ENCODE measurements around the gene ZNF322.

Gene ZNF322

DNA sequence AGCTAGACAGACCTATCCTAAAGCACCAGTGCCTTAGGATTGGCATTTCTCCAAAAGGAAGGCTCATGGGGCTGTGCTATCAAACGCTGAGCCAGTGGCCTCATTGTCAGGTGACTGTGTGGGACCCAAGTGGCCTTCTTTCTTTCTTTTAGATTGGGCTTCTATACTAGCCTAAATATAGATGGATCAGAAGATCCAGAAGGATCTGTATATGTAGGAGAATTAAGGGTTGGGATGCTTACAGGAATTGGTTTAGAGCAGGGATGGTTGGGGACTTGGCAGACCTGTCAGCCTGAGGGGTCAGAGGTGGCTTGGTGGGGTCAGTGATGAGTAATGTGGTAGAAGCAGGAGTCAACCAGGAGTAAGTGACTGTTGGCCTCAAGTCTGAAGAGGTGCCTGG is 47.9 kb downstream of the ZNF322 start:
- no peak overlapping the region for H3K4me3 ChIP-seq (ENCODE audit: low read depth in 1 of 2, low read length in 2 of 2)
- no peaks in the 10 kb centered on the region for H3K36me3 ChIP-seq (ENCODE audit: insufficient read depth, low read length)
- H3K9ac ChIP-seq (ENCODE audit: low read length) = no peak overlapping the region
- peaks cover 6% of the 10 kb centered on the region for H3K9me3 ChIP-seq (ENCODE audit: low read length)
- peaks cover 25 to 35% of the 10 kb centered on the region in 2 donors for H3K27me3 ChIP-seq (ENCODE audit: control insufficient read depth in 1 of 2, insufficient read depth in 2 of 2, low read length in 2 of 2)
- H3K27ac ChIP-seq (ENCODE audit: low read depth, low read length) = no peak overlapping the region
- H3K4me1 ChIP-seq (ENCODE audit: insufficient read depth, low read length) = peaks cover 5% of the 10 kb centered on the region

DNA sequence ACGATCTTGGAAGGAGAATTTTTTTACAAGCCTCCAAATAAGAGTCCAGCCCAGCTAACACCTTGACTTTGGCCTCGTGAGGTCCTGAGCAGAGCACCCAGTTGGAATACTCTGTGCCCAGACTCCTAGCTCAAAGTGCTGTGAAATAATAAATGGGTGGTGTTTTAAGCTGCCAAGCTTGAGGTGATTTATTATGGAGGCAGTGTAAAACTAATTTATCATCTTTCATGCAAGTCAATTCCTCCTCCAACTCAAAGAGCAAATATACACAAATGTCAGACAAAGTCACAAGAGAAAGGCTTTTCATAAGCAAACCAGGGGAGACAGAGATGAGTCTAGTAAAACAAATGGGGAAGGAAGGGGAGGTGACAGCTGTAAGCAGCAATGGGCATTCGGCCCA is 50.1 kb downstream of the ZNF322 start:
- no peak overlapping the region for H3K9ac ChIP-seq (ENCODE audit: low read length)
- no peak overlapping the region for H3K27ac ChIP-seq (ENCODE audit: low read depth, low read length)
- H3K9me3 ChIP-seq (ENCODE audit: low read length) = no peaks in the 10 kb centered on the region
- H3K4me3 ChIP-seq (ENCODE audit: low read depth in 1 of 2, low read length in 2 of 2) = no peak overlapping the region
- H3K27me3 ChIP-seq (ENCODE audit: control insufficient read depth in 1 of 2, insufficient read depth in 2 of 2, low read length in 2 of 2) = peaks cover 18 to 19% of the 10 kb centered on the region in 2 donors
- H3K4me1 ChIP-seq (ENCODE audit: insufficient read depth, low read length) = peaks cover 5% of the 10 kb centered on the region
- H3K36me3 ChIP-seq (ENCODE audit: insufficient read depth, low read length) = no peaks in the 10 kb centered on the region

DNA sequence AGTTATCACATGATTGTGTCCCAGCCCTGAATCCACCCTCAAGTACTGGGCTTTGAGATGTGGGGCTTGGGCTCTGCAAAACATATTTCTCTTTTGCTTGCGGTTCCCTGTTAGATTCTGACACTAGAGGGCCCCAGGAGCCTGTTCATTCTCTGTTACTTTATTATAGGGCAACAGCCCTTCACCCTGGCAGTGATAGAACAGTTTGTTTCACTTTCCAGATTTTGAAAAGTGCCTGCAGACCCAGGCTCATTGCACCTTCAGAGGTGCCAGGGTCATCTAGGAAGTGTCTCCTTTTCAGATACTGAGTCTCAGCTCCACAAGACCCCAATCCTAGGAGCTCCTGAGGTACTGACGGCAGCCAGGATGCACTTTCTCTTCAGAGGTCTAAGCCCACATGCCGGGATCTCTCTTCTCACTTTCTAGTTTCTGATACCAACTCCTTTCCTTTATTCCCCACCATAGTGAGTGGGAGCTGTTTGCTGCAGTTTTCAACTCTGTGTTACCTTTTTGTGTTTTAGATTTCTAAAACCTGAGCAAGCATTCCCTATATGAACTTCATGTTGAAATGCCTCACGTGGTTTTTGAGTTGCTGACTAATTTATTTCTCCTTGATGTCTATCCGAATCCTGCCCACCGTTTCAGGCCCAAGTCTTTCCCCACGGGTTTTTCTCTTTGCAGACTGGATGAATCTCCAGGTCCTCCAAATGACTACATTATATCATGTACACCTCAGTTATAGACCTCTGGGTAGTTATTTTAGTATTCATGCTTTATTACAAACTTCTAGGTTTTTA is 51.9 kb downstream of the ZNF322 start:
- Histone ChIP-seq H3K27ac (ENCODE audit: low read depth, low read length) (no peak overlapping the region), H3K4me1 (ENCODE audit: insufficient read depth, low read length) (no peaks in the 10 kb centered on the region), H3K9me3 (ENCODE audit: low read length) (no peaks in the 10 kb centered on the region), H3K9ac (ENCODE audit: low read length) (no peak overlapping the region), H3K36me3 (ENCODE audit: insufficient read depth, low read length) (no peaks in the 10 kb centered on the region), H3K27me3 (ENCODE audit: control insufficient read depth in 1 of 2, insufficient read depth in 2 of 2, low read length in 2 of 2) (peaks cover under 1% of the 10 kb centered on the region in 2 donors), H3K4me3 (ENCODE audit: low read depth in 1 of 2, low read length in 2 of 2) (peak overlapping the region; percentile 31 to 45)

DNA sequence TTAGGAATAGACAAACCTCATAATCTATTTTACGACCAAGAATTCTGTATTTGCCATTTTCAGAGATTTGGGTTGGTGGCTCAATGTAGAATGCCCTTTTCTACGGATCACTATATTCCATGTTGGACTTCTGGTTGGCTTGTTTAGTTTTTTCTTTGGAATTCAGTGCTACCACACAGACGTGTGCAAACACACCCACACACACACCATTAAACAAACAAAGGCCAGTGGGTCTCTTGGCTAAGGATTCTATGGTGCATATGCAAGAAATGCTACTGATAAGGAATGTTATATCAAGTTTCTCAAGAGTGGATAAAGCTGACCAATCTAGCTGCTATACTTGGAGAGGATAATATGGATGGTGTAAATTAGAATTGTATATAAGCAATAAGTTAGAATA is 54.7 kb downstream of the ZNF322 start:
- peaks cover 10% of the 10 kb centered on the region for H3K36me3 ChIP-seq (ENCODE audit: insufficient read depth, low read length)
- H3K27me3 ChIP-seq (ENCODE audit: control insufficient read depth in 1 of 2, insufficient read depth in 2 of 2, low read length in 2 of 2) = no peaks in the 10 kb centered on the region
- no peak overlapping the region for H3K9ac ChIP-seq (ENCODE audit: low read length)
- H3K4me1 ChIP-seq (ENCODE audit: insufficient read depth, low read length) = no peaks in the 10 kb centered on the region
- H3K4me3 ChIP-seq (ENCODE audit: low read depth in 1 of 2, low read length in 2 of 2) = no peak overlapping the region
- no peak overlapping the region for H3K27ac ChIP-seq (ENCODE audit: low read depth, low read length)
- H3K9me3 ChIP-seq (ENCODE audit: low read length) = no peaks in the 10 kb centered on the region

DNA sequence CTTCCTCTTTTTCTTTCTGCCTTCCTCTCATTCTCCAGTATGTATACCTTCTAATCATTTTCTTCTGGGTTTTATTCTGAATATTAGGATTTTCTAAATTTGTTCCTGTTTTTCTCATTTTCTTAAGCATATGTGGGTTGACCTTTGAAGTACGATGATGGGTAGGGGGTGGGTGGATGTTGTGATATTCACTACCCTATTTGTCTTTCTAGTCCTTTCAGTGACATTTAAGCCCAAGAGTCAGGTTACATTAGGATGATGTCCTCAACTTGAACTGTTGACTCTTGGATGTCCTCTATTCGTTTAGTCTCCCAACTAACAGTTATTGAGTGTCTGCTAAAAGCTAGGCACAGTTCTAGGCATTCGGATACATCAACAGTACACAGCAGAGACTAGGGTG is 55.5 kb downstream of the ZNF322 start:
- H3K36me3 ChIP-seq (ENCODE audit: insufficient read depth, low read length) = peaks cover 17% of the 10 kb centered on the region
- no peak overlapping the region for H3K4me3 ChIP-seq (ENCODE audit: low read depth in 1 of 2, low read length in 2 of 2)
- no peaks in the 10 kb centered on the region for H3K4me1 ChIP-seq (ENCODE audit: insufficient read depth, low read length)
- H3K9me3 ChIP-seq (ENCODE audit: low read length) = no peaks in the 10 kb centered on the region
- no peaks in the 10 kb centered on the region for H3K27me3 ChIP-seq (ENCODE audit: control insufficient read depth in 1 of 2, insufficient read depth in 2 of 2, low read length in 2 of 2)
- H3K9ac ChIP-seq (ENCODE audit: low read length) = no peak overlapping the region
- H3K27ac ChIP-seq (ENCODE audit: low read depth, low read length) = no peak overlapping the region

DNA sequence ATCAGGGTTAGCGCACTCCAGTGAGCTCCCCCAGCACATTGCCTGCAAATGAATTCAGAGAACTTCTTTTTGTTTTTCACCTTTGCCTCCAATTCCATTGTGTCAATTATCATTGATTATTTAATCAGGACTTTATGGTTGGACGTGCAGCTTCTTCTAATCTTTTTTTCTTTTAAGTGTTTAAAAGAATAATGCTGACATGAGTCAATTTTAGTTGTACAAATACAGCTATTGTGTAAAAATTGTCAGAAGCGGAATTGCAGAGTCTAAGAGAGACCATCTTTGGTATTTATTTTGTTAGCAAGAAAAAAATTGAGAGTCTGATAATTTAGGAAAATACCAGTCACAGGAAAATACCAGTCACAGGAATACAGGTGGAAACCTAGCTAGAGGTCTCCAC is 57.3 kb downstream of the ZNF322 start:
- Histone ChIP-seq H3K9me3 (ENCODE audit: low read length) (no peaks in the 10 kb centered on the region), H3K27me3 (ENCODE audit: control insufficient read depth in 1 of 2, insufficient read depth in 2 of 2, low read length in 2 of 2) (no peaks in the 10 kb centered on the region), H3K4me3 (ENCODE audit: low read depth in 1 of 2, low read length in 2 of 2) (no peak overlapping the region), H3K27ac (ENCODE audit: low read depth, low read length) (no peak overlapping the region), H3K36me3 (ENCODE audit: insufficient read depth, low read length) (peaks cover 27% of the 10 kb centered on the region), H3K4me1 (ENCODE audit: insufficient read depth, low read length) (peaks cover 9% of the 10 kb centered on the region), H3K9ac (ENCODE audit: low read length) (no peak overlapping the region)

DNA sequence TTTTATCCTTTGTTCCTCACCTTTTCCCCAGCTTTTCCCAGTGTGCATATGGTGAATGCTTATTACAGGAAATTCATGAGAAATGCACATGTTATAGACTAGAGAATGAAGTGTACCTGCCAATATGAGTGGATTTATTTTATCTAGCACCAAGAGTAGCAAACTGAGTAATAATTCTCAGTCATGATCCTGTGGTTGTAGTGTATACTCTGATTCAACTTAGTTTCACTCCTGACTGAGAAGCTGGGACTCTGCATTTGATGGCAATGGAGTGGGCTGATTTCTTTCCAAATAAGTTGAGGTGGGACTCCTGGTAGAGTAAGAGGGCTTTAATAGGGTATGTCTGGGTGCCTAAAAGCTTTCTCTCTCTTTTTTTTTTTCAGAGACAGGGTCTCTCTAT is 58.8 kb downstream of the ZNF322 start:
- Histone ChIP-seq H3K4me1 (ENCODE audit: insufficient read depth, low read length) (peaks cover 9% of the 10 kb centered on the region), H3K36me3 (ENCODE audit: insufficient read depth, low read length) (peaks cover 27% of the 10 kb centered on the region), H3K27me3 (ENCODE audit: control insufficient read depth in 1 of 2, insufficient read depth in 2 of 2, low read length in 2 of 2) (no peaks in the 10 kb centered on the region), H3K9ac (ENCODE audit: low read length) (no peak overlapping the region), H3K4me3 (ENCODE audit: low read depth in 1 of 2, low read length in 2 of 2) (no peak overlapping the region), H3K27ac (ENCODE audit: low read depth, low read length) (no peak overlapping the region), H3K9me3 (ENCODE audit: low read length) (no peaks in the 10 kb centered on the region)

DNA sequence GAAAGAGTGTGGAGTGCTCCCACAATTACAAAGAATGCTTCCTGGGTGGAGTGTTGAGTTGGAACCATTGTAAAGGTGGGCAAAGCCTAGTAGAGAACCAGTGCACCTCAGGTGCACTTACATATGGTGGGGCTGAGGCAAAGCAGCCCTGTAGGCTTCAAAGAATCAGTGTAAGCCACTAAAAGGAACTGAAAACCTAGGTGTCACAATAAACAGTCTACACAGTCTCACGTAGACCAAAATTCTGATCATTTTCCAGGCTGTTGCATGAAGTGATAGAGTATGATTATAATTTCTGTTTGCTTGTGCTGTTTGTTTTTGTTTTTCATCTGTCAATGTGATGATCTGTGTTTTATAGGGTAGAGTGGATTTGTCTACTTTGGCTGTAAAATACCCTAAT is 60.0 kb downstream of the ZNF322 start:
- Histone ChIP-seq H3K9ac (ENCODE audit: low read length) (no peak overlapping the region), H3K27me3 (ENCODE audit: control insufficient read depth in 1 of 2, insufficient read depth in 2 of 2, low read length in 2 of 2) (peaks cover 3 to 4% of the 10 kb centered on the region in 2 donors), H3K36me3 (ENCODE audit: insufficient read depth, low read length) (peaks cover 27% of the 10 kb centered on the region), H3K9me3 (ENCODE audit: low read length) (no peaks in the 10 kb centered on the region), H3K4me1 (ENCODE audit: insufficient read depth, low read length) (peaks cover 14% of the 10 kb centered on the region), H3K4me3 (ENCODE audit: low read depth in 1 of 2, low read length in 2 of 2) (no peak overlapping the region), H3K27ac (ENCODE audit: low read depth, low read length) (no peak overlapping the region)

DNA sequence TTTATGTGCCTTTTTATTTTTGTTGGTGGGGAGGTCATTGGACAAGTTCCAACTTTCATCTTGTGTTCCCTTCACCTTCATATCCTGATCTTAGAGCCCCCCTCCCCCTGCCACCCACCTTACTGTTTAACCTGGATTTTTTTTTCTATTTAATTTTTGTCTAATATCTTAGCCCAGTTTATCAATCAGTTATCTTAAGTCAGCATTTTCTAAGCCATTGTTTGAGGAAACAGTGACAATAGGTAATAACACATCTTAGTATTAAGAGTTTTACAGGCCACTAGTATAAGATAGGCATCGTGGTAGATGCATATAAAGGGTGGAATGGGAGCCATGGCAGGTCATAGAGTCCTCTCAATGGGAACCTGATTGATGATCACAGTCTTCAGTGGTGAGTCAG is 60.4 kb downstream of the ZNF322 start:
- H3K4me3 ChIP-seq (ENCODE audit: low read depth in 1 of 2, low read length in 2 of 2) = no peak overlapping the region
- peaks cover 14% of the 10 kb centered on the region for H3K4me1 ChIP-seq (ENCODE audit: insufficient read depth, low read length)
- no peak overlapping the region for H3K9ac ChIP-seq (ENCODE audit: low read length)
- H3K27me3 ChIP-seq (ENCODE audit: control insufficient read depth in 1 of 2, insufficient read depth in 2 of 2, low read length in 2 of 2) = peaks cover 7 to 9% of the 10 kb centered on the region in 2 donors
- no peak overlapping the region for H3K27ac ChIP-seq (ENCODE audit: low read depth, low read length)
- no peaks in the 10 kb centered on the region for H3K9me3 ChIP-seq (ENCODE audit: low read length)
- peaks cover 27% of the 10 kb centered on the region for H3K36me3 ChIP-seq (ENCODE audit: insufficient read depth, low read length)

DNA sequence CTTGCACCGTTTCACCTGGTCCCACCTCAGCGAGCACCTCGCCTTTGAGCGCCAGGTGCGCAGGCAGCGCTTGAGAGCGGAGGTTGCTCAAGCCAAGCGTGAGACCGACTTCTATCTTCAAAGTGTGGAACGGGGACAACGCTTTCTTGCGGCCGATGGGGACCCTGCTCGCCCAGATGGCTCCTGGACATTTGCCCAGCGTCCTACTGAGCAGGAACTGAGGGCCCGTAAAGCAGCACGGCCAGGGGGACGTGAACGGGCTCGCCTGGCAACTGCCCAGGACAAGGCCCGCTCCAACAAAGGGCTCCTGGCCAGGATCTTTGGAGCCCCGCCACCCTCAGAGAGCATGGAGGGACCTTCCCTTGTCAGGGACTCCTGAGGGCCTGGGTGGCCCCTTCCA is 61.3 kb downstream of the ZNF322 start:
- Histone ChIP-seq H3K36me3 (ENCODE audit: insufficient read depth, low read length) (peaks cover 27% of the 10 kb centered on the region), H3K27ac (ENCODE audit: low read depth, low read length) (no peak overlapping the region), H3K9me3 (ENCODE audit: low read length) (no peaks in the 10 kb centered on the region), H3K4me1 (ENCODE audit: insufficient read depth, low read length) (peaks cover 14% of the 10 kb centered on the region), H3K9ac (ENCODE audit: low read length) (no peak overlapping the region), H3K27me3 (ENCODE audit: control insufficient read depth in 1 of 2, insufficient read depth in 2 of 2, low read length in 2 of 2) (peaks cover 15 to 17% of the 10 kb centered on the region in 2 donors), H3K4me3 (ENCODE audit: low read depth in 1 of 2, low read length in 2 of 2) (no peak overlapping the region)

DNA sequence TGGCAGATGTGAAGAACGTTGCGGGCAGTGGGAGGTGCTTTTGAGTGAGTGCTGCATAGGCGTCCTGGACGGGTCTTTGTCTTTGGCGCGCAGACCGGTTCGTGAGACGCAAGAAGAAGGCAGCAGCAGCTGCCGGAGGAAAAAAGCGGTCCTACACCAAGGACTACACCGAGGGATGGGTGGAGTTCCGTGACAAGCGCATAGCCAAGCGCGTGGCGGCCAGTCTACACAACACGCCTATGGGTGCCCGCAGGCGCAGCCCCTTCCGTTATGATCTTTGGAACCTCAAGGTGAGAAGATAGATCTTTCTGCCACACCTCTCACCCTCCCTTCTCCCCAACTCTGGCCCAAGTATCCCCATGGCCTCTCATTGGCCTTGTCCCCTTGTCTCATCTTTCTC is 61.7 kb downstream of the ZNF322 start:
- Histone ChIP-seq H3K27me3 (ENCODE audit: control insufficient read depth in 1 of 2, insufficient read depth in 2 of 2, low read length in 2 of 2) (peaks cover 18% of the 10 kb centered on the region in 2 donors), H3K9ac (ENCODE audit: low read length) (peak overlapping the region; percentile 83), H3K36me3 (ENCODE audit: insufficient read depth, low read length) (peaks cover 27% of the 10 kb centered on the region), H3K4me3 (ENCODE audit: low read depth in 1 of 2, low read length in 2 of 2) (peak overlapping the region; percentile 98 to 99), H3K27ac (ENCODE audit: low read depth, low read length) (no peak overlapping the region), H3K4me1 (ENCODE audit: insufficient read depth, low read length) (peaks cover 14% of the 10 kb centered on the region), H3K9me3 (ENCODE audit: low read length) (no peaks in the 10 kb centered on the region)

DNA sequence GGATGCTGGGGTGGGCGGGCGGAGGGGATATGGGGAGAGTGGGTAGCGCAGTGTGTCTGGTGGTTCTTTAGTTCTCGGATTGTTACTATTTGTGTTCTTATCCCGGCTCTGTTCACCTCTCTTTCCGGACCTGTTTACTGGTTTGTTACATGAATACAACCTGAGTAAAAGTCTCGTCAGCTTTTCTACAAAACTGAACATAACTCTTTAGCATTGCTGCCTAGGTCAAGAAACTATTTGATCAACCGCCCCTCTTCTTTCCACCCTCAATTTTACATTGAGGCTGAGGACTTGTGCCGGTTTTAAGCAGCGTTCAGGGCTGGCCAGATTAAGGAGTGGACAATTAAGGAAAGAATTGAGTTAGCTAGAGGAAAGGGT is 62.2 kb downstream of the ZNF322 start:
- Histone ChIP-seq H3K9me3 (ENCODE audit: low read length) (no peaks in the 10 kb centered on the region), H3K4me3 (ENCODE audit: low read depth in 1 of 2, low read length in 2 of 2) (peak overlapping the region; percentile 98 to 99), H3K36me3 (ENCODE audit: insufficient read depth, low read length) (peaks cover 27% of the 10 kb centered on the region), H3K9ac (ENCODE audit: low read length) (peak overlapping the region; percentile 83), H3K4me1 (ENCODE audit: insufficient read depth, low read length) (peaks cover 14% of the 10 kb centered on the region), H3K27ac (ENCODE audit: low read depth, low read length) (peak overlapping the region; percentile 87), H3K27me3 (ENCODE audit: control insufficient read depth in 1 of 2, insufficient read depth in 2 of 2, low read length in 2 of 2) (peaks cover 22 to 23% of the 10 kb centered on the region in 2 donors)

Data from muscle layer of colon (tissue), 2 donors.